Dedifferentiated amniotic fluid mesenchymal stem cell (primary cell): ENCODE results near the gene DRGX.

Experiments used
- DNase-seq: peaks from one replicate; pipeline ENCODE4 v3.0.0-alpha.2; 2016; ENCODE audit errors: extremely low spot score

The DRGX gene

DNA sequence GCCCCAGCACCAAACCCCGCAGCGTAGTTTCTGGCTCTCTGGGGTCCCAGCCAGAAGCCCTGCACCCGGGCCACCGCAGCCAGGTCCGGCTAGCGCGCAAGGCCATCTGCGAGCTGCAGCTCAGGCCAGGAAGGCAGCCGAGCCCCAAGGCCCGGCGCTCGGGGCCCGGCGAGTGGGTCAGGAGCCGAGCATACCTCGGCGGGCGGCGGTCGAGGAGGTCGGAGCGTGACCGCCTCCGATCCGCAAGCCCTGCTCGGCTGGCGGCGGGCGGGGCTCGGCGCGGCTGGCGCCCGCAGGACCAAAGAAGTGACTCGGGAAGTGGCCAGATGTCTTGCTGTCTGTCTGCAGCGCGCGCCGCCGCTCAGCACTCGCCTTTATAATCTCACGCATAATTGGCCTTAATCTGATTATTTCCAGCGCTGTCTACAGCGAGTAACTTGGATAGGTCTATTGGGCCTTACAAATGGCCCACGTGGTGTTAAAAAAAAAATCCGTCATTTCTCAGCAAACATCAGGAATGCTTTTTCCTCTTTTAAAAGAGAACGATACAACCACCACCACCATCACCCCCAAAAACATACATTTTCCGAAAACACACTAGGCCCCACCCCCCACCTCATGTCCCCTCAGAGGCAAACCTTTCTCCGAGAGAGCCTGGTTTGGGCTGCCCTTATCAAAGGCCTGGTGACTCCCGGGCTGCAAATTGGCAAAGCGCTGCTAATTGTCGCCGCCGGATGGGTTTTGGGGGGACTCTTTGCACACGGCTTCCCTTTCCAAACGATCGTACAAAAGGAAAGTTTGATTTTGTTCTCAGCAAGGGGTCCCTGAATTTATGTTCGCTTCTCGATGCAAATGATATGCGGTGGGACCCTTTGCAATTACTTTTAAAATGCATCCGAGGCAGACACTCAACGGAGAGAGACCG lies at the start of gene DRGX:
Gene DRGX (minus strand): TSS at position 349 of the 925 bp plus-strand sequence. CDS start 649 bp downstream, outside the sequence.
- DNase-seq = no peak

DNA sequence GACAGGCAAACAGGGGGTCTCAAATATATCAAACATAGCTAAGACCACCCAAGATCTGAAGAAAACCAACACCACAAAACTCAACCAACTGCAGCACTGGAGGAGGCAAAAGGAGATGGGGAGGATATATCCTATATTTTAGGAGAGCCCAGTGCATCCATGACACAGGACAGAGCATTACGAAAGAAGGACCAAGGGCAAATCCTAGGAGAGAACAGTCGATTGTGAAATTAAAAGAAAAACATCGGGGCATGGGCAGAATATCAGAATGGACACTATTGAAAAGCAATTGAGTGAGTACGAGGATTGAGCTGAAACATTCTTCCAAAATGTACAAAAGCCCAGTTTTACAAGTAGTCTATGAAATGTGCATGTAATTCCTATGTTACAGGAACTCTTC lies 48.5 kb upstream of the DRGX start:
- no peak for DNase-seq

GRCh38 chr10:49442863-49443262 lies 47.0 kb upstream of the DRGX start:
- DNase-seq = no peak

- DNase-seq = no peak
Measured at GRCh38 chr10:49441488-49442476, 45.9 kb upstream of the DRGX start.

- DNase-seq = no peak
Measured at GRCh38 chr10:49435225-49435624, 39.3 kb upstream of the DRGX start.

DNA sequence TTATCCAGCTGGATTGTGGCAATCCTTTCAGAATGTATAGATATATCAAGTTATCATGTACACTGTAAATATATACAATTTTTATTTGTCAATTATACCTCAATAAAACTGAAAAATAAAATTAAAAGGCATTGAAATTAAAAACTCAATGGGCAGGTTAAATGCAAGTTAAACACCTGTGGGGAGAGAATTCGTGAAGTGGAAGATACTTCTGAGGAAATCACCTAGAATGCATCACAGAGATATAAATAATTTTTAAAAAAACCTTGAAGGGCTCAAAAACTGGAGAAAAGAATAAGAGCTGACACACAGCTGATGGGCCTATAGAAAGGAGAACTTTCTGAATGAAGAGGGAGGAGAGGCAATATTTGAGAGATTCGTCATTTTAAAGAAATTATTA lies 37.2 kb upstream of the DRGX start:
- DNase-seq = no peak

DNA sequence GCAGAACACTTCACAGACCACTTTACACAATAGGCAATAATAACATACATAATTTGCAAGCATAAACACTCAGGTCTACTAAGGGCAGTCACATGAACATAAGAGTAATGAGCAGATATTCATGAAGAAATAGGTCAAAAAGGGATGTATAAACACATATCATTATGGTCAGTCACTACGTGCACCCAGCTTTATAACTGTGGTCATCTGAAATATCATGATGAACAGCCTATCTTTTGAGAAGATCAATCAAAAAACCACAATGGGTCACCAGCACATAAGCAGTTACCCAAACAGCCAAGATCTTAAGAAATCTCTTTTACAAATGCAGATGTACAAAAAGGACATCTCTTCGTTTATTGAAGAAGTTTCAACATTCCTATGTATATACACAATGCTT lies 35.5 kb upstream of the DRGX start:
- no peak for DNase-seq

GRCh38 chr10:49429458-49429857 lies 33.6 kb upstream of the DRGX start:
- DNase-seq = no peak

DNA sequence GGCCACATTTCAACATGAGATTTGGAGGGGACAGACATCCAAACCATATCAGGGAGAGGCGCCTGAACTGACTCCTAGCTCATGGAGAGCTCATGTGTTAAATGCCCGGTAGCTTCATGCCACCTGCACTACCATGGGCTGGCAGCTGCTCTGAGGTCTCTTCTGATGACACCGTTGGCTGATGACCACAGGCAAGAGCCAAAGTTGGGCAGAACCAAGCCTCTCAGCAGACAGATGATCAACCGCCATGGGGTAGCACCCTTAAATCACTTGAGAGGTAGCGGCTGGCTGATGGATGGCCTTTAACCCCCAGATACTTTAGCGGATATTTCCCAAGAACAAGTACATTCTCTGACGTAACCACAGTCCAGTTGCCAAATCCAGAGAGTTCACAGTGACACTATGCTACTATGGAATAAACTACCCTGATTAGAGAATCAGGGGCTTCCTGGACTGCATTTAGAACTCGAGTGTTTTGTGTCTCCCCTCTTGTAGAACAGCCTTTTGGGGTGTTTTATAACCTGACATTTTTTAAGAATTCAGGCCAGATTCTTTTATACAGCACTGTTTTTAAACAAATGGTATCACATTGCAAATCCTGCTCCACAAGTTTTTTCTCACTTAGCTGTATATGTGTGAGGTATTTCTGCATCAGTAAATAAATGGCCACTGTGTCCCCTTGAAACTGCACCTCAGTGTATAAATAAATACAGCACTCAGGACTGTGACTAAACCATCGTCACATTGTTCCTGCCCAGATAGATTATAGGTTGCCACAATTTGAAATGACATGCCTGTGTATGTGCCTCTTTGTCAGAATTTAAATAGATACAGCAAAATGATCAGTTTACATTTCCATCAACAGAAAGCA lies 30.8 kb upstream of the DRGX start:
- DNase-seq = no peak

DNA sequence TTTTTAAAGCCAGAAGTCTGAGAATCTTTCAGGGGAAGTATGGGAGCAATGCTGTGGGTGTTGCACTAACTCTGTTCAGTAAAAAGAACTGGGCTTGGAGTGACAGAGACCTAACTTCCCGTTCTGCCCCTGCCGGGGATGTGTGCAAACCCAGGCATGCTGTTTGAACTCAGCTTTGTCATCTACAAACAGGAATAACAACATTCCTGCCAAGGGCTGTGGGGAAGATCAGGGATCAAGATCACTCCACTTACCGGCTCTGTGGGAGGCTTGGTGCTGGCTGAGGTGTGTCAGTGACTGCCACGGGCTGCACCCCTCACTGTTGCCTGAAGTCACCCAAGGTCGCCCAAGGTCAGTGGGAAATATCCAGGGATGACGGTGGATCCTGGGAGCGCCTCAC lies 23.1 kb upstream of the DRGX start:
- no peak for DNase-seq

- DNase-seq = no peak
Measured at GRCh38 chr10:49418328-49418727, 22.4 kb upstream of the DRGX start.

GRCh38 chr10:49418053-49418326 lies 22.1 kb upstream of the DRGX start:
- DNase-seq = no peak

DNA sequence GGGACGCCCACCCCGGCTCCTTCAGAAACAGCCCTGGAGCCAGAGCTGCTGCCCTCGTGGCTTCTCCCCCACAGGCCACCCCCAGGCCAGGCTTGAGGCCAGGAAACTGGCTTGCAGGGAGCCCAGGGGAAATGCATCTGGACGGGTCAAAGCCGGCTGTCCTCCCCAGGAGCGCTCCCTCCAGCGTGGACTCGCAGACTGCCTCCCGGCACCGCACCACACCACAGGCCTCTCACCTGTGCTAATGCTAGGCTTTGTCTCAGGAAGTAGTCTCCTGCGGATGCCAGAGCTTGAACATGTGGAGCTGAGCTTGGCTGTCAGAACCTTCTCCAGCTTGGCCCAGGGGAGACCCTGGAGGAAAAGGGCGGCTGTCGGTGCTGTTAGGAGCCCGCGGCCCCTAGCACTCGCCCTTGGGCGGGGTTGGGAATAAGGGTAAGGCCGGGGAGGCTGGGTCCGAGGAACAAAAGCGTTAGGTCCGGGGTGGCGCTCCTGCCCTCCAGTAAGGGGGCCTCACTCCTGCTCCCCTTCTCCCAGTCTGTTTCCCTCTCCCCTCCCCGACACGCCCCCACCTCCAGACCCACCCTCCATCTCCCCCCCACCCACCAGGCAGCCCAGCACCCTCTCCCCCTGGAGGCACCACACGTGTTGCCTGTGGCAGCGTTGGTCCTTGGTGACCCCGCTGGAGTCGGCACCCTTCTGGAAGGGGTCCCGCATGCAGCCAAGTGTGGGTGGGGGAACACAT lies 21.6 kb upstream of the DRGX start:
- DNase-seq = no peak

GRCh38 chr10:49415846-49416245 lies 20.0 kb upstream of the DRGX start:
- DNase-seq = no peak

DNA sequence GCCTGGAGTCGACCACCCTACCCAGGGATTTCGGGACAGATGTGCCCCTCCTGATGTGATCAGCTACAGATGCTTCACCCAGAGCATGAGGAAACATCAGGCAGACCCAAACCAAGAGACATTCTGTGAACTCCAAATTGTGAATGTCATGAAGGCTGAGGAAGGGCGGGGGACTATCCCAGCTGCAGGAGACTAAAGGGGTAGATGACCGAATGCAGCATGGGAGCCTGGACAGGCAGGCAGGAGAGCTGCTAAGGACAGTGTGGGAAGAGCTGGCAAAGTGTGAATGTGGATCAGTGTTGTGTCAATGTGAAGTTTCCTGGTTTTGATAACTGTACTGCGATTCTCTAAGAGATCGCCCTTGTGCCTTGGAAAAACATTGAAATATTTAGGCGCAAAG lies 19.2 kb upstream of the DRGX start:
- DNase-seq = no peak

DNA sequence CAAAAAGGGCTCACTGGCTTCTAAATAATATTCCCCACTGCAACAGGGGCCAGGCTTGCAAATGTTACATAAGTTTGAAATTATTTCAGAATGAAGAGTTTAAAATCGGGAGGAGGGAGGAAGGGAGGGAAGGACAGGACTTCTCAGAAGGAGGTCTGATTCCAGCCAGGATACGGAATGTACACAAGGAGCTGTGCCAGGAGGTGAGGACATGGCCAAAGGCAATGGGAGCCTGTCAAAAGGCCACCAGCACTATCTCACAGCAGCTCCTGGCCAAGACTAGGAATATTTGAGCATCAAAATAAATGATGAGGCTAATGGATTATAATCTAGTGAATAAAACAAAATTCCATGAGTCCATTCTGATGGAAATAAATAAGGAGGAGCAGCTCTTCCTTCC lies 18.6 kb upstream of the DRGX start:
- no peak for DNase-seq

- DNase-seq = no peak
Measured at GRCh38 chr10:49412571-49412970, 16.7 kb upstream of the DRGX start.

- no peak for DNase-seq
Measured at GRCh38 chr10:49410365-49411074, 14.6 kb upstream of the DRGX start.

DNA sequence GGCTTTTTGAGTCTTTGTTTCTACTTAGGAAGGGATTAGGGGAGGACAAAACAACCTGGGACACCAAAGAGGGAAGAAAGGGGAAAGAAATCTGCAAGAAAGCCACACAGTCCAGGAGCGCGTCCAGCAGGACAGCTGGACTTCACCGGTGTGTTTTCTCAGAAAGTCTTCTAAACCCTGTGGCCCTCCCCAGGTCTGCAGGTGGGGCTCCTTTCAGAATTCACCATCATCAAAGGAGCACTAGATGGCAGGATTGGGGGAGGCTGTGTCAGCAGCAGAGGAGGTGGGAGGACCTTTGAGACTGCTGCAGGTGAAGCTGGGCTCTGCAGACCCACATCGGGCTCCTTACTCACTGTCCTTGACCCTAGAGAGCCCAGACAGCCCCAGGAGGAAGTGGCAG lies 13.9 kb upstream of the DRGX start:
- no peak for DNase-seq

- no peak for DNase-seq
Measured at GRCh38 chr10:49408519-49409306, 12.8 kb upstream of the DRGX start.
